GM19099 (cell line): ENCODE measurements around the gene ADNP.

ENCODE experiments used
- POLR2A ChIP-seq: IDR thresholded peaks from 3 replicates; pipeline ENCODE4 v1.6.1; 2011; ENCODE audit warnings: low read depth; ENCODE audit not compliant: insufficient read length; ENCODE audit errors: extremely low read depth

ADNP gene

DNA sequence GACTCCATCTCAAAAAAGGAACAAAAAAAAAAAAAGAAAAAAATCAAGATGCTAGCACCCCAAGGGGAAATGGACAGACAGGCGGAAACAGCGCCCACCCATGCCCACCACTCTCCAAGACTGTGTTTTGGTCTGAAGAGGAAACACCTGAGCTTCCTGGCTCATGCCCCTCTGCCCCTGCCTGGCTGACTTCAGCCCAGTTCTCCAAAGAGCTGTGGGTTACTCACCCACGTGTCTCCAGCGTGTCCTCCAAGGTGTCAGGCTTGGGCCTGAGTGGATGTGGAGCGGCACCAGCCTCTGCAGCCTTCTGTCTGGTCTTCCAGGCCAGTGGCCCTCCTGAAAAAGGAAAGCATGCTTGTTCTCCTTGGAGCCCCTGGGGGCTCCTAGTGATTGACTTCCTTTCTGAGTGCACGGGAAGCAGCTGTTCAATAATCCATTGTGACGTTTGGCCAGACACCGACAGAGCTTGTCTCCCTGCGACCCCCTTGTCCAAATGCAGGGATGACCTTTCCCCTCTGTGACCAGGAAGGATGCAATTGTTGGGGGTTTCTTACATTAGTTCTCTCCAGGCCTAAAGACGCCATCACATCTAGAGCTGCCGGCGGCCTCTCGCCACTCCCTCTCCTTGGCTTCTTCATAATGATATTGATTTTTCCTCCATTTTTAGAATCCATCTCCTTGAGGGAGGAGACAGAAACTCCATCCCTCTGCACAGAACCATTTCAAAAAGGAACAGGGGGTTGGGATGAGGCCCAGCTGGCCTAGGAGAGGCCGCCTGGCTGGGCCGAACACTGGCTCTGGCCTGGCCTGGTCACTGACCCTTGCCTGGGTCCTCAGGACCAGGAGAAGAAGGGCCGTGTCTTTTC lies 58.4 kb downstream of the ADNP start:
- TF ChIP-seq POLR2A, result no peak

DNA sequence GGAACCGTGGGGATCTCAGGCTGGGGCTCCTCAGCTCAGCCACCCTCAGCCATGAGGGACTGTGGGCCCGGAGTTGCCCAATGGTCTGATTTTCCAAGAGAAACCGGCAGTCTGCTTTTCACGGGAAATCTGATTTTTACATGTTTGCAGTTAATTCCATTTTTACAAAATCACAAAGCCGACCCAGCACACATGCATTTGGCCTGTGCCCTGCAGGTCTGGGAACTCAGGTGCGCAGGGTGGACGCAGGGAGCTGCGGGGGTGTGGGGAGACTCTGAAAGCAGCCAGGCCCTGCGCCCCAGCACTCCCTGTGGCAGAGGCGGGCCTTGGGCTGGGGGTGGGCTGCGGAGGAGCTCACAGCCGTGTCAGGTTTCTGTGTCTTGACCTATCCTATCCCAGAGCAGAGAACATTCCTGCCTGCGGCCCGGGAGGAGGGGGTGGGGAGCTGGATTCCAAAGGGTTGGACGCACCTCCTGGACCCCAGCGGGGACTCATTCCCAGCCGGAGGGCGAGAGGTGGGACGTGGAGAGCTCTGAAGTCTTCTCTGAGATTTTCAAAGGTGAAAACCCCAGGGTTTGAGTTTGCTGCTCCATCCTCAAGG lies 60.6 kb downstream of the ADNP start:
- no peak for TF ChIP-seq POLR2A

- no peak for TF ChIP-seq POLR2A
Observed at GRCh38 chr20:50868509-50869495, 62.4 kb downstream of the ADNP start.

DNA sequence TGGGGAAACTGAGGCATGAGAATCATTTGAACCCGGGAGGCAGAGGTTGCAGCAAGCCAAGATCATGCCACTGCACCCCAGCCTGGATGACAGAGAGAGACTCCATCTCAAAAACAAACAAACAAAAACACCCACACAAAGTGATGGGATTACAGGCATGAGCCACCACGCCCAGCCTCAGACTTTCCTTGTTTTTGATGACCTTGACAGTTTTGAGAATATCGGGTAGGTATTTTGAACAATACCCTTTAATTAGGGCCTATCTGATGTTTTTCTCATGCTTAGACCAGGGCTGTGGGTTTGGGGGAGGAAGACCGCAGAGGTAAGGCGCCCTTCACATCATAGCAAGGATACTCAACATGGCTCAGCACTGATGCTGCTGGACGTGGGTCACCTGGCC lies 63.4 kb downstream of the ADNP start:
- TF ChIP-seq POLR2A, result no peak

- no peak for TF ChIP-seq POLR2A
Observed at GRCh38 chr20:50866831-50867230, 64.4 kb downstream of the ADNP start.

- TF ChIP-seq POLR2A, result no peak
Observed at GRCh38 chr20:50866036-50866685, 65.1 kb downstream of the ADNP start.

DNA sequence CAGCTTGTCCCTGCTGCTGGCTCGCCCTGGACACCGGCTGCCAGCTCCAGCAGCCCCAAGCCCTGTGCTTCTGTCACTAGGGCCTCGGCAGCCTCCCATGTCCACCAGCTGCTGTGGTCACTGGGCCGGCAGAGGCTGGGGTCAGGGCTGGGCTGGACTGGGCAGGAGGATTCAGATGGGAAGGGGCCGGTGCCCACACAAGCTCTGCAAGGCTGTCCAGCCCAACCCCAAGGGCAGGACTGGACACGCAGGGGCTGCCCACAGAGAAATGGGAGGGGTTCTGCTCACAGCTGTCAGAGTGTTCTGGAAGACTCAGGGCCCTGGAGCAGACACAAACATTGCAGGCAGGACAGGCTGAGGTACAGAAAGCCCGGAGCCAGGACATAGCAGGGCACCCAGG lies 65.6 kb downstream of the ADNP start:
- TF ChIP-seq POLR2A, result no peak

DNA sequence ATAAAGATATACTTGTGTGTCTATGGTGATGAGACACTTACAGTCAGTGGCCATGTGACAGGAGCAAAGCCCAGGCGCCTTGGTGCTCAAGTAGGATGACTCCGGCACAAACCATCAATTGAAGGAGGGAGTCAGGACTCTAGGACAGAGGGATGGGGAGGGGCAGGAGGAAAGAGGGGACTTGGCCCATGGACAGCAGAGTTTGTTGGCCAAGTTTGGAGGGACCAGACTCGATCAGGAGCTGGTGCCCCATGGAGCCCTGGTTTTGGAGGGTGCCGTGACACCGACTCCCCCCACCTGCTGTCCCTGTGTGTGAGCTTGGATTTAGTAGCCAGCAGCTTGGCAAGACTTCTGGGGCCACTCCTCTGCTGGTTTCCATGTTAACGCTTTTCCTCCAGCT lies 66.1 kb downstream of the ADNP start:
- TF ChIP-seq POLR2A, result no peak

- TF ChIP-seq POLR2A, result no peak
Observed at GRCh38 chr20:50862546-50862945, 68.7 kb downstream of the ADNP start.

DNA sequence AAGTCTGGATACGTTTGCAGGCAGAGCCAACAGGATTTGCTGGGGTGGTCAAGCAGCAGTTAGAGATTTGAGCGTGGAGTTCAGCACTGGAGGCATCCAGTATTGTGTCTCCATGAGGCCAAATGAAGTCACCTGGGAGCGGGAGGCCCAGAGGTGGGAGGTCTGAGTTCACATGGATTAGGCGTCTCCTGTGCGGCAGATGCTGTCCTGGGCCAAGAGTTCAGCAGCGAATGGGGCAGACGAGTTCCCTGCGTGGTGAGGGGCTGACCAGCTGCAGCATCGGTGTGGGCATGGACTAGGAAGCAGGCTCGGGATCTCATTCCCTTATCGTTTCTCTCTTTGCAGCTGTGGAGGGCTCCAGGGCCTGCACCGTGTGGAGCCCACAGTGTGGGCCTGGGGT lies 70.2 kb downstream of the ADNP start:
- no peak for TF ChIP-seq POLR2A

DNA sequence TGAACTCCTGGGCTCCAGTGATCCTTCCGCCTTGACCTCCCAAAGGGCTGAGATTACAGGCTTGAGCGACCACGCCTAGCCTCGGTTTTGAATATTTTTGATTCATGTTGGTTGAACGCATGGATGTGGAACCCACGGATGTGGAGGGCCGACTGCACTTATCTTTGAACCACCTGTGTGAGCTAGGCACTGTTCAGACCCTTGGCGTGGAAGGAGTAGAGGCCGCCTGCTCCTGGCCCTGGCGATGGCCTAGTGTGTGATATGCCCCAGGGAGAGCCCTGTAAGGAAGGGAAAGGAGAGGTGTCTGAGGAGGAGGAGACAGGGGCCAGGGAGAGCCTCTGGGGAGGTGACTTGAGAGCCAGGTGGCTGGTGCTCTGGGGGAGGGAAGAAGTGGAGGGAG lies 72.1 kb downstream of the ADNP start:
- TF ChIP-seq POLR2A, result no peak

DNA sequence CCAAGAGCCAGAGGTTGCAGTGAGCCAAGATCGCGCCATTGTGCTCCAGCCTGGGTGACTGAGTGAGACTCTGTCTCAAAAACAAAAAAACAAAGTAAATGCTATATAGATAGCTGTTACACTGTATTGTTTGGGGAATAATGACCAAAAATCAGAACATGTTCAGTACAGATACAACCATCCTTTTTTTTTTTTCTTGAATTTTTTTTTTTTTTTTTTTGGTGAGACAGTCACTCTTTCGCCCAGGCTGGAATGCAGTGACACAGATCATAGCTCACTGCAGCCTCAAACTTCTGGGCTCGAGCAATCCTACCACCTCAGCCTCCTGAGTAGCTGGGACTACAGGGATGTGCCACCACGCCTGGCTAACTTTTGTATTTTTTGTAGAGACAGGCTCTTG lies 72.7 kb downstream of the ADNP start:
- TF ChIP-seq POLR2A, result no peak

DNA sequence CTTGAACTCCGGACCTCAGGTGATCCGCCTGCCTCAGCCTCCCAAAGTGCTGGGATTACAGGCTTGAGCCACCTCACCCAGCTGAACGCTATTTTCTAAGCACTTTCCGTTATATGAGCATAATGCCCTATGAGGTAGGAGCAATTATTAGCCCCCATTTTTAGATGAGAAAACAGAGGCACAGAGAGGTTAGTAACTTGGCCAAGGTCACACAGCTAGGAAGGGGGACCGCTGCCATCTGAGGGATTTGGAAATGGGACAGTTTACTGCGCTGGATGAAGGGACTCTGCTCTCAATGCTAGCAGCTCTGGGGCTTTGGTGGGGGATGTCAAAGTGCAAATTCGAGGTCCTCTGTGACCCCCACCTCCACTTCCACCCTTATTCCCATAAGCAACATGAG lies 73.9 kb downstream of the ADNP start:
- TF ChIP-seq POLR2A, result no peak

DNA sequence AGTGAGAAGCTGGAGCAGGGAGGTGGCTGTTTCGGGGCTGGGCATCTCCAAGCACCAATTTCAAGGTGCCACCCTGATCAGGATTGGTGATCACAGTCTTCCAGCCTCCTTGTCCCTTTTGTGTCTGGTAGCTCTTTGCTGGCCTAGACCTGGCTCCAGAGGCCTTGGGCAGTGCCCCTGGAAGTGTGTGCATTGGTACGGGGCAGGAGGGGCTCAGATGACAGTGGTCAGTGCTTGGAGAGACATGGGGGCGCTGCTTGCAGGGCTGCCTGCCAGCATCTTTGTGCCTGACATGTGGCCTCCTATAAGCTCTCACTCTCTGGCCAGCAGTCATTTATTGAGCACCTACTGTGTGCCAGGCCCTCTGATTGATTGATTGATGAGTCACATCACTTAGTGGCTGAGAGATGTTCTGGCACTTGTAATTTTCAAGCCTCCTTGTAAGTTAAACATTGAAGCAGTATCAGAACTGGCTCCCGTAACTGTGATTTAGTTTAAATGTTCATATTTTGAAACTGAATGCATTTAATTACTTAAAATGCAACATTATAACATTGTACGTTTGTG lies 74.7 kb downstream of the ADNP start:
- no peak for TF ChIP-seq POLR2A
